A549 (cell line): ENCODE data around the gene SEC16A. TPM values are rescaled to one million over a fixed set of nuclear protein-coding genes. Genes with fewer than 3 reads are reported as not detected.

Experiments used
- ATAC-seq, 2 experiments: fragments of 200-7000 bp in 1 of 2; fragments of >200 bp in 1 of 2; cut with Nextera tagmentation in 1 of 2; cut with Tn5 transposase in 1 of 2; 3 replicates each; pipeline versions ENCODE4 v1.8.0 to v1.9.1; 2018 to 2020; ENCODE audit warnings: mild to moderate bottlenecking in 1 of 2, moderate library complexity in 1 of 2
- CTCF ChIA-PET: fragments of 300-600 bp; sonication (Branson Sonifier 250); formaldehyde crosslinking; extraction: SDS; loops from one replicate; lab custom pipeline; 2021; ENCODE audit warnings: antibody characterized with exemption, inconsistent platforms; lab: Yijun Ruan, JAX
- POLR2A ChIA-PET: fragments of 350-600 bp; formaldehyde crosslinking; extraction: SDS; loops from one replicate; lab custom pipeline; 2021; ENCODE audit warnings: antibody characterized with exemption, inconsistent platforms; lab: Yijun Ruan, JAX
- DNase-seq, 2 experiments: peaks; one replicate each; pipeline versions ENCODE4 v3.0.0 to v3.0.0-alpha.2; 2011 to 2016; ENCODE audit warnings: low read depth in 1 of 2, low spot score in 1 of 2
- FAIRE-seq: peaks from 2 replicates; lab custom pipeline; 2011; peaks lifted over from hg19 to GRCh38; lab: Jason Lieb, UNC
- H3K27ac ChIP-seq, 2 experiments: fragments of >200 bp; sonication (Bioruptor Twin); formaldehyde crosslinking; 3 replicates each; pipeline ENCODE4 v1.5.1; 2016 to 2017
- H3K4me1 ChIP-seq: fragments of >200 bp; sonication (Bioruptor Twin); formaldehyde crosslinking; 3 replicates; pipeline ENCODE4 v1.6.1; 2016
- H3K4me2 ChIP-seq: fragments of >200 bp; sonication (Bioruptor Twin); formaldehyde crosslinking; 3 replicates; pipeline ENCODE4 v1.6.1; 2016
- H3K4me3 ChIP-seq: fragments of >200 bp; sonication (Bioruptor Twin); formaldehyde crosslinking; 3 replicates; pipeline ENCODE4 v1.5.1; 2016
- H3K9me3 ChIP-seq: fragments of >200 bp; sonication (Bioruptor Twin); formaldehyde crosslinking; 3 replicates; pipeline ENCODE4 v1.6.1; 2016
- CHD4 ChIP-seq: fragments of 200-600 bp; sonication (generic); IDR thresholded peaks from 2 replicates; pipeline ENCODE4 v1.6.1; 2016; ENCODE audit warnings: antibody characterized with exemption, mild to moderate bottlenecking, borderline replicate concordance
- EHMT2 ChIP-seq: fragments of 200-600 bp; sonication (generic); IDR thresholded peaks from 2 replicates; pipeline ENCODE4 v1.6.1; 2016; ENCODE audit warnings: antibody characterized with exemption, low read depth, mild to moderate bottlenecking, moderate library complexity
- FOSL2 ChIP-seq, 2 experiments: fragments of 450-650 bp in 1 of 2; fragments of >200 bp in 1 of 2; sonication (Bioruptor Twin) in 1 of 2; formaldehyde crosslinking; IDR thresholded peaks; 2 replicates each; pipeline versions ENCODE4 v1.5.0 to v1.6.1; 2016 to 2020; ENCODE audit warnings: mild to moderate bottlenecking in 1 of 2, moderate library complexity in 1 of 2
- HDAC2 ChIP-seq: fragments of 200-600 bp; sonication (generic); IDR thresholded peaks from 2 replicates; pipeline ENCODE4 v1.6.1; 2016
- HOXA7 ChIP-seq: fragments of 250-450 bp; sonication (Bioruptor Pico); IDR thresholded peaks from 2 replicates; pipeline ENCODE4 v1.5.0; 2020; ENCODE audit warnings: mild to moderate bottlenecking, moderate library complexity
- JUNB ChIP-seq: fragments of >200 bp; sonication (Bioruptor Twin); formaldehyde crosslinking; IDR thresholded peaks from 2 replicates; pipeline ENCODE4 v1.6.1; 2016
- KDM5A ChIP-seq: fragments of 200-600 bp; sonication (generic); IDR thresholded peaks from 2 replicates; pipeline ENCODE4 v1.6.1; 2016; ENCODE audit warnings: antibody characterized with exemption, mild to moderate bottlenecking
- MAFK ChIP-seq: fragments of 450-650 bp; IDR thresholded peaks from 2 replicates; pipeline ENCODE4 v1.6.1; 2014; ENCODE audit not compliant: partially characterized antibody
- POLR2AphosphoS2 ChIP-seq: conservative IDR thresholded peaks from 2 replicates; pipeline ENCODE4 v1.6.1; 2012; ENCODE audit warnings: low read length, improper control_type of control experiment, inconsistent platforms
- RARB ChIP-seq: fragments of 250-450 bp; sonication (Bioruptor Pico); IDR thresholded peaks from 2 replicates; pipeline ENCODE4 v1.8.0; 2021; ENCODE audit warnings: mild to moderate bottlenecking, moderate library complexity
- RNF2 ChIP-seq: fragments of 200-600 bp; sonication (generic); IDR thresholded peaks from 2 replicates; pipeline ENCODE4 v1.6.1; 2016; ENCODE audit warnings: low read depth, mild to moderate bottlenecking, antibody characterized with exemption, moderate library complexity, borderline replicate concordance
- SMC3 ChIP-seq: fragments of >200 bp; sonication (Bioruptor Twin); formaldehyde crosslinking; IDR thresholded peaks from 3 replicates; pipeline ENCODE4 v1.6.1; 2018; ENCODE audit warnings: inconsistent platforms
- TP53 ChIP-seq: fragments of 250-450 bp; sonication (Bioruptor Pico); IDR thresholded peaks from 2 replicates; pipeline ENCODE4 v1.5.0; 2021; ENCODE audit warnings: mild to moderate bottlenecking, moderate library complexity
- ZNF302 ChIP-seq: fragments of 250-450 bp; sonication (Bioruptor Pico); IDR thresholded peaks from 2 replicates; pipeline ENCODE4 v1.9.0; 2021; ENCODE audit warnings: inconsistent platforms, mild to moderate bottlenecking, moderate library complexity
- WGBS: methylation state at CpG from one replicate; pipeline ENCODE4 v1.1.6; 2017; ENCODE audit errors: missing lambda C conversion rate; 5-methylcytosine and 5-hydroxymethylcytosine counted together
- polyA plus RNA-seq, 4 experiments: library from polyadenylated mRNA; depleted of rRNA in 3 of 4; stranded (reverse); fragments of >200 nt; fragmentation: RNase III in 1 of 4; extraction: RNeasy Plus Mini Kit Qiagen cat#74134 plus additional on column Dnase treatment in 1 of 4; gene quantifications; 2 replicates in 3 of 4; 3 replicates in 1 of 4; pipeline ENCODE4 v1.2.3, GENCODE V29; 2011 to 2017
- TF ChIP-seq, protein P1 (sequence below): fragments of 250-450 bp; sonication (Bioruptor Pico); IDR thresholded peaks from 2 replicates; pipeline ENCODE4 v1.5.0; 2021; ENCODE audit warnings: mild to moderate bottlenecking, moderate library complexity, borderline replicate concordance
- TF ChIP-seq, protein P2 (sequence below): fragments of 250-450 bp; sonication (Bioruptor Pico); IDR thresholded peaks from 2 replicates; pipeline ENCODE4 v1.5.0; 2020; ENCODE audit warnings: low read depth, mild to moderate bottlenecking, moderate library complexity
- TF ChIP-seq, protein P3 (sequence below): fragments of >200 bp; sonication (Bioruptor Twin); formaldehyde crosslinking; IDR thresholded peaks from 3 replicates; pipeline ENCODE4 v1.6.1; 2016
- TF ChIP-seq, protein P4 (sequence below): fragments of >200 bp; sonication (Bioruptor Twin); formaldehyde crosslinking; IDR thresholded peaks from 2 replicates; pipeline ENCODE4 v1.6.1; 2016

Gene SEC16A
- polyA plus RNA-seq, 2 of the 4 experiments (the other 2 are of a cell fraction), result 24.2 to 38.0 TPM

DNA sequence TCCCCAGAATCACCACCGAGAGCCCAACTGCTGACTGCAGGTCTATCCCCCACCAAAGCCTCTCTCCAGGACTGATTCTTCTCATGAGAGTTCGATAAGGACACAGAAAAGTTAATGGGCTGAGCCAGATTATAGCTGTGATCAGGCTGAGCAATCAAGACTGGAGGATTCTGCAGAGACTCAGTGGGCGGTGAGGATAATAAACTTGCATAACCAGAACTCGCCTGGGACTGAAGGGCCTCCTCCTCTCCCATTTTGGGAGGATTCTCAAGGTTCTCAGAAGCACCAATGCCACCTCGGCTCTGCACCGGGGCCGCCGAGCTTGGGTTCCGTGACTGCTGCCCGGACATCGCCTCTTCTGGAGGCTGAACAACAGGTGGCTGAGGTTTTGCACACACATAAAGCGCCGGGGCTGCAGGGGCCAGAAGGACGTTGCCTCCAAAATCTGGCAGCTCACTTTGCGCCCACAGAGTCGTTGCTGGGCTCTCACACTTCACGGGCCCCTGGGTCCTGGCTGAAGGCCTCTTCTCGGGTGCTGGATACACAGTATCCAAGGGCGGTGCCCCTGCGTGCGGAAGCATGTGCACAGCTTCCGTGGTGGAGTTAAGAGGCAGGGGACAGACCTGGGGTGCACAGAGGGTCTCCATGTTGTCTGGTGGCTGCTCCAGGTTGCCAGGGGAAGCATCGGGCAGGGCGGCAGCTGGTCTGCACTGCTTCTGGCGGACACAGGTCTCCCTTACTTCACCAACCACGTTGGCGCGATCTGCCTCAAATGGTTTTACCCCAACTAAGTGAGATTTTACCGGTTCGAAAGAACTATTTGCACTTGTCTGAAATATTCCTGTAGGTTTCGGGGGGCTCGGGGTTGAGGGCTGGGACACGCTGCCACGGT is 7.6 kb downstream of the SEC16A start:
- WGBS, result 95% methylated on average over 31 of the region's 34 CpGs
- no peak for FAIRE-seq
- H3K9me3 ChIP-seq, result no peaks in the 10 kb centered on the region
- no peak overlapping the region for H3K27ac ChIP-seq
- POLR2A ChIA-PET, result interaction anchor here (1.3 kb wide), 1 partner anchor 9 kb away, joined by 5 read pairs; no protein-coding TSS in a partner anchor
- H3K4me2 ChIP-seq, result no peak overlapping the region
- no peak for DNase-seq
- no peak overlapping the region for H3K4me3 ChIP-seq
- no peak for ATAC-seq
- no peaks in the 10 kb centered on the region for H3K4me1 ChIP-seq
- TF ChIP-seq KDM5A (no peak), HDAC2 (no peak)
- TF ChIP-seq, all 56 proteins: peak for 0
- CTCF ChIA-PET, result interaction anchor here (0.8 to 2.3 kb wide), 6 partner anchors 10 to 168 kb away, joined by 3 to 9 read pairs (median 5); partner anchors contain the start of gene INPP5E

DNA sequence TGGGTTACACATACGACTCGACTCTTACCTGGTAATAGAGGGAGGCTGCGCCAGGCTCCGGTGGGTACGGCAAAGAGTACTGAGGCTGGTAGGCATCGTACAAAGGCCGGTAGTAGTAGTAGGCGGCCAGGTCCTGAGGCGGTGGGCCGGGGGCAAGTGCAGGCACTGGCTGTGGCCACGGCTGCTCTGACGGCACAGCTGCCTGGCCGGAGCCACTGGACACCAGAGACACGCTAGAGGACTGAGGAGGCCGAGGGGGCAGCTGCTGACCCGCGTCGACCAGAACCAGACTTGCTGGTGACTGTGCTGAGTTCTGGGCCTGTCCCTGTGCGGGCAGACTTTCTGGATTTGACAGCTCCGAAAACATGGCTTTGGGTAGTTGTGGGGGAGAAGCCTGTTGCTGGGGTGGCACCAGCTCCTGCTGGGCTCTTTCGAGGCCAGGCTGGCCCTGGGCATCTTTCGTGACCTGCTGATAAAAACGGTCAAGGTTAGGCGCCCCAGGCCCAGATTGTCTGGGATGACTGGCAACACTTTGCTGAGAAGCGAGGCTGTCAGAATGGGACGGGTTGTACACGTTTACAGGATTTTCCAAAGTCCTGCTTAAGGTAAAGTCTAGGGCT is 8.7 kb downstream of the SEC16A start:
- FAIRE-seq (no peak), ATAC-seq (no peak), DNase-seq (no peak)
- CTCF ChIA-PET, result interaction anchor here (0.8 to 2.3 kb wide), 3 partner anchors 12 to 61 kb away, joined by 3 to 9 read pairs (median 7); partner anchors contain the start of gene INPP5E
- POLR2A ChIA-PET, result interaction anchor here (1.3 kb wide), 1 partner anchor 10 kb away, joined by 5 read pairs; no protein-coding TSS in a partner anchor
- no peak overlapping the region for H3K4me3 ChIP-seq
- TF ChIP-seq, protein P1, sequence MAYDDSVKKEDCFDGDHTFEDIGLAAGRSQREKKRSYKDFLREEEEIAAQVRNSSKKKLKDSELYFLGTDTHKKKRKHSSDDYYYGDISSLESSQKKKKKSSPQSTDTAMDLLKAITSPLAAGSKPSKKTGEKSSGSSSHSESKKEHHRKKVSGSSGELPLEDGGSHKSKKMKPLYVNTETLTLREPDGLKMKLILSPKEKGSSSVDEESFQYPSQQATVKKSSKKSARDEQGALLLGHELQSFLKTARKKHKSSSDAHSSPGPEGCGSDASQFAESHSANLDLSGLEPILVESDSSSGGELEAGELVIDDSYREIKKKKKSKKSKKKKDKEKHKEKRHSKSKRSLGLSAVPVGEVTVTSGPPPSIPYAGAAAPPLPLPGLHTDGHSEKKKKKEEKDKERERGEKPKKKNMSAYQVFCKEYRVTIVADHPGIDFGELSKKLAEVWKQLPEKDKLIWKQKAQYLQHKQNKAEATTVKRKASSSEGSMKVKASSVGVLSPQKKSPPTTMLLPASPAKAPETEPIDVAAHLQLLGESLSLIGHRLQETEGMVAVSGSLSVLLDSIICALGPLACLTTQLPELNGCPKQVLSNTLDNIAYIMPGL (CRISPR knock-in tag), result no peak
- TF ChIP-seq, protein P2, sequence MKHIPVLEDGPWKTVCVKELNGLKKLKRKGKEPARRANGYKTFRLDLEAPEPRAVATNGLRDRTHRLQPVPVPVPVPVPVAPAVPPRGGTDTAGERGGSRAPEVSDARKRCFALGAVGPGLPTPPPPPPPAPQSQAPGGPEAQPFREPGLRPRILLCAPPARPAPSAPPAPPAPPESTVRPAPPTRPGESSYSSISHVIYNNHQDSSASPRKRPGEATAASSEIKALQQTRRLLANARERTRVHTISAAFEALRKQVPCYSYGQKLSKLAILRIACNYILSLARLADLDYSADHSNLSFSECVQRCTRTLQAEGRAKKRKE (CRISPR knock-in tag), result no peak
- TF ChIP-seq HOXA7 (CRISPR knock-in tag) (no peak), EHMT2 (no peak), ZNF302 (CRISPR knock-in tag) (no peak), JUNB (no peak), CHD4 (no peak), RARB (no peak), TP53 (no peak), RNF2 (no peak), SMC3 (no peak), FOSL2 (IDR thresholded peaks at IDR 0.05) (no peak), FOSL2 (CRISPR knock-in tag; IDR thresholded peaks at IDR 0.05) (no peak), POLR2AphosphoS2 (no peak), MAFK (no peak), HDAC2 (no peak)
- TF ChIP-seq, protein P3, sequence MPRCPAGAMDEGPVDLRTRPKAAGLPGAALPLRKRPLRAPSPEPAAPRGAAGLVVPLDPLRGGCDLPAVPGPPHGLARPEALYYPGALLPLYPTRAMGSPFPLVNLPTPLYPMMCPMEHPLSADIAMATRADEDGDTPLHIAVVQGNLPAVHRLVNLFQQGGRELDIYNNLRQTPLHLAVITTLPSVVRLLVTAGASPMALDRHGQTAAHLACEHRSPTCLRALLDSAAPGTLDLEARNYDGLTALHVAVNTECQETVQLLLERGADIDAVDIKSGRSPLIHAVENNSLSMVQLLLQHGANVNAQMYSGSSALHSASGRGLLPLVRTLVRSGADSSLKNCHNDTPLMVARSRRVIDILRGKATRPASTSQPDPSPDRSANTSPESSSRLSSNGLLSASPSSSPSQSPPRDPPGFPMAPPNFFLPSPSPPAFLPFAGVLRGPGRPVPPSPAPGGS, result no peak
- TF ChIP-seq, protein P4, sequence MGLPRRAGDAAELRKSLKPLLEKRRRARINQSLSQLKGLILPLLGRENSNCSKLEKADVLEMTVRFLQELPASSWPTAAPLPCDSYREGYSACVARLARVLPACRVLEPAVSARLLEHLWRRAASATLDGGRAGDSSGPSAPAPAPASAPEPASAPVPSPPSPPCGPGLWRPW, result no peak
- WGBS, result 94% methylated on average over 20 of the region's 27 CpGs
- no peaks in the 10 kb centered on the region for H3K9me3 ChIP-seq
- H3K27ac ChIP-seq, result no peak overlapping the region
- H3K4me2 ChIP-seq, result no peak overlapping the region
- no peaks in the 10 kb centered on the region for H3K4me1 ChIP-seq
